H1 (cell line): ENCODE measurements around the gene RBL1. TPM values are rescaled to one million over a fixed set of nuclear protein-coding genes. Genes with fewer than 3 reads are reported as not detected.

ENCODE experiments used
- CTCF ChIA-PET: fragments of 300-600 bp; sonication (Branson Sonifier 250); formaldehyde crosslinking; loops from one replicate; lab custom pipeline; 2021; ENCODE audit not compliant: partially characterized antibody; lab: Charles Lee
- POLR2A ChIA-PET: fragments of 300-600 bp; sonication (Branson Sonifier 250); formaldehyde crosslinking; loops from one replicate; lab custom pipeline; 2021; ENCODE audit warnings: inconsistent platforms; ENCODE audit not compliant: partially characterized antibody; lab: Charles Lee
- DNase-seq, 2 experiments: peaks; one replicate each; pipeline versions ENCODE4 v3.0.0 to v3.0.0-alpha.2; 2010 to 2022; ENCODE audit warnings: low spot score in 2 of 2, low read depth in 1 of 2, mixed read lengths in 1 of 2
- FAIRE-seq: peaks from 2 replicates; lab custom pipeline; 2011; peaks lifted over from hg19 to GRCh38; lab: Jason Lieb, UNC
- H2AFZ ChIP-seq: 2 replicates; pipeline ENCODE4 v1.8.1; 2012; ENCODE audit warnings: low read length, inconsistent platforms
- H2AK5ac ChIP-seq: 2 replicates; pipeline ENCODE4 v1.6.1; 2013; ENCODE audit warnings: low read depth, low read length
- H2BK120ac ChIP-seq: replicated peaks from 2 replicates; pipeline ENCODE3; 2013; ENCODE audit warnings: low read depth, low read length, inconsistent platforms
- H2BK12ac ChIP-seq: 2 replicates; pipeline ENCODE4 v1.6.1; 2013; ENCODE audit warnings: low read depth, low read length
- H2BK15ac ChIP-seq: 2 replicates; pipeline ENCODE4 v1.6.1; 2013; ENCODE audit warnings: low read length
- H2BK20ac ChIP-seq: 2 replicates; pipeline ENCODE4 v1.6.1; 2013; ENCODE audit warnings: low read length
- H2BK5ac ChIP-seq: 2 replicates; pipeline ENCODE4 v1.6.1; 2013; ENCODE audit warnings: low read depth, low read length
- H3K14ac ChIP-seq: 2 replicates; pipeline ENCODE4 v1.6.1; 2013; ENCODE audit warnings: inconsistent platforms; ENCODE audit not compliant: insufficient read length
- H3K18ac ChIP-seq: 2 replicates; pipeline ENCODE4 v1.6.1; 2013; ENCODE audit warnings: low read length; ENCODE audit errors: extremely low read depth
- H3K23ac ChIP-seq: 2 replicates; pipeline ENCODE4 v1.6.1; 2013; ENCODE audit warnings: inconsistent platforms; ENCODE audit not compliant: insufficient read length
- H3K23me2 ChIP-seq: 2 replicates; pipeline ENCODE4 v1.6.1; 2013; ENCODE audit warnings: low read depth, low read length
- H3K27ac ChIP-seq: 2 replicates; pipeline ENCODE4 v1.6.1; 2011; ENCODE audit warnings: low read depth, low read length, inconsistent platforms
- H3K27me3 ChIP-seq, 4 experiments: replicated peaks in 1 of 4; 1 replicate in 1 of 4; 2 replicates in 3 of 4; pipeline versions ENCODE4 v1.6.1 to v1.8.1; 2011 to 2013; ENCODE audit warnings: low read length in 3 of 4, mild to moderate bottlenecking in 3 of 4, inconsistent platforms in 2 of 4, mixed read lengths in 2 of 4, moderate library complexity in 1 of 4; ENCODE audit not compliant: control insufficient read depth in 3 of 4, insufficient read depth in 3 of 4; ENCODE audit errors: extremely low read depth in 1 of 4
- H3K36me3 ChIP-seq, 4 experiments: 2 replicates each; pipeline versions ENCODE4 v1.6.1 to v1.8.1; 2011 to 2013; ENCODE audit warnings: mild to moderate bottlenecking in 4 of 4, low read length in 3 of 4, moderate library complexity in 2 of 4, control low read depth in 1 of 4, inconsistent platforms in 1 of 4; ENCODE audit not compliant: insufficient read depth in 4 of 4, control insufficient read depth in 2 of 4
- H3K4ac ChIP-seq: replicated peaks from 2 replicates; pipeline ENCODE3; 2013; ENCODE audit warnings: low read length, low read depth, mixed read lengths, inconsistent platforms; ENCODE audit not compliant: insufficient read length
- H3K4me1 ChIP-seq, 4 experiments: replicated peaks in 1 of 4; 1 replicate in 1 of 4; 2 replicates in 3 of 4; pipeline versions ENCODE4 v1.6.1 to v1.8.1; 2011 to 2013; ENCODE audit warnings: low read length in 3 of 4, inconsistent platforms in 2 of 4, mixed read lengths in 1 of 4; ENCODE audit not compliant: insufficient read depth in 4 of 4, control insufficient read depth in 3 of 4
- H3K4me2 ChIP-seq, 2 experiments: 2 replicates each; pipeline versions ENCODE4 v1.6.1 to v1.8.1; 2011 to 2013; ENCODE audit warnings: low read depth in 2 of 2, low read length in 2 of 2, control low read depth in 1 of 2, inconsistent platforms in 1 of 2, mild to moderate bottlenecking in 1 of 2; ENCODE audit not compliant: insufficient read depth in 1 of 2
- H3K4me3 ChIP-seq, 4 experiments: fragments of 200-600, 300-600 bp in 1 of 4; sonication (generic), shearing (Covaris generic), sonication (Bioruptor Twin) in 1 of 4; 2 replicates each; pipeline versions ENCODE4 v1.5.1 to v1.8.1; 2011 to 2016; ENCODE audit warnings: low read length in 4 of 4, low read depth in 3 of 4, control low read depth in 2 of 4, inconsistent platforms in 2 of 4, mild to moderate bottlenecking in 2 of 4, mixed read lengths in 1 of 4, moderate library complexity in 1 of 4; ENCODE audit not compliant: insufficient read depth in 2 of 4; ENCODE audit errors: extremely low read depth in 1 of 4
- H3K56ac ChIP-seq: replicated peaks from 2 replicates; pipeline ENCODE3; 2013; ENCODE audit warnings: low read depth, mild to moderate bottlenecking, mixed read lengths, low read length, inconsistent platforms; ENCODE audit not compliant: insufficient read length
- H3K79me1 ChIP-seq: 2 replicates; pipeline ENCODE4 v1.6.1; 2013; ENCODE audit warnings: low read depth, low read length, control low read depth
- H3K79me2 ChIP-seq, 2 experiments: 2 replicates each; pipeline versions ENCODE4 v1.6.1 to v1.8.1; 2012 to 2013; ENCODE audit warnings: low read length in 2 of 2, mild to moderate bottlenecking in 2 of 2, inconsistent platforms in 1 of 2; ENCODE audit not compliant: insufficient read depth in 2 of 2, control insufficient read depth in 1 of 2
- H3K9ac ChIP-seq, 4 experiments: replicated peaks in 1 of 4; 1 replicate in 1 of 4; 2 replicates in 3 of 4; pipeline versions ENCODE4 v1.6.1 to v1.8.1; 2011 to 2013; ENCODE audit warnings: low read depth in 3 of 4, low read length in 3 of 4, control low read depth in 2 of 4, mild to moderate bottlenecking in 2 of 4, moderate library complexity in 2 of 4, inconsistent platforms in 1 of 4; ENCODE audit errors: extremely low read depth in 1 of 4
- H3K9me3 ChIP-seq, 2 experiments: 2 replicates each; pipeline versions ENCODE4 v1.6.1 to v1.8.1; 2012 to 2013; ENCODE audit warnings: mild to moderate bottlenecking in 2 of 2, moderate library complexity in 2 of 2, control low read depth in 1 of 2, inconsistent platforms in 1 of 2, low read depth in 1 of 2, low read length in 1 of 2, mixed read lengths in 1 of 2; ENCODE audit not compliant: insufficient read depth in 2 of 2
- H4K20me1 ChIP-seq, 2 experiments: replicated peaks in 1 of 2; 2 replicates each; pipeline versions ENCODE3 to v1.8.1; 2011 to 2013; ENCODE audit warnings: inconsistent platforms in 2 of 2, low read length in 2 of 2, mild to moderate bottlenecking in 1 of 2; ENCODE audit not compliant: insufficient read depth in 2 of 2, control insufficient read depth in 1 of 2
- H4K5ac ChIP-seq: 2 replicates; pipeline ENCODE4 v1.6.1; 2013; ENCODE audit warnings: low read length, low read depth, mixed read lengths, inconsistent platforms; ENCODE audit not compliant: insufficient read length
- H4K8ac ChIP-seq: 2 replicates; pipeline ENCODE4 v1.8.0; 2013; ENCODE audit warnings: mild to moderate bottlenecking, moderate library complexity, low read length, inconsistent platforms; ENCODE audit not compliant: insufficient read depth; ENCODE audit errors: extremely low read depth
- H4K91ac ChIP-seq: replicated peaks from 2 replicates; pipeline ENCODE3; 2013; ENCODE audit warnings: low read length, mixed read lengths, inconsistent platforms; ENCODE audit not compliant: insufficient read length
- ASH2L ChIP-seq: fragments of 200-600, 300-600 bp; sonication (generic); IDR thresholded peaks from one replicate; pipeline ENCODE4 v1.7.1; 2017; ENCODE audit warnings: low read length
- CEBPB ChIP-seq: IDR thresholded peaks from 2 replicates; pipeline ENCODE4 v1.6.1; 2012; ENCODE audit warnings: low read depth, low read length
- EP300 ChIP-seq, 2 experiments: IDR thresholded peaks; 1 replicate in 1 of 2; 2 replicates in 1 of 2; pipeline ENCODE4 v1.6.1; 2011 to 2012; ENCODE audit warnings: low read depth in 2 of 2, low read length in 2 of 2, mild to moderate bottlenecking in 2 of 2, borderline replicate concordance in 1 of 2, inconsistent platforms in 1 of 2, moderate library complexity in 1 of 2
- EZH2 ChIP-seq: fragments of 200-600 bp; sonication (generic); IDR thresholded peaks from 2 replicates; pipeline ENCODE4 v1.7.1; 2012; ENCODE audit warnings: low read depth, mild to moderate bottlenecking, moderate library complexity, low read length, inconsistent platforms; ENCODE audit not compliant: severe bottlenecking
- KDM4A ChIP-seq: IDR thresholded peaks from one replicate; pipeline ENCODE4 v1.7.1; 2012; ENCODE audit warnings: low read depth, mild to moderate bottlenecking, moderate library complexity, low read length, inconsistent platforms; ENCODE audit not compliant: severe bottlenecking
- NANOG ChIP-seq: IDR thresholded peaks from 2 replicates; pipeline ENCODE4 v1.6.1; 2011; ENCODE audit warnings: low read length, low read depth, mild to moderate bottlenecking, inconsistent platforms; ENCODE audit not compliant: insufficient read depth, poor library complexity, severe bottlenecking
- RFX5 ChIP-seq: IDR thresholded peaks from 2 replicates; pipeline ENCODE4 v1.6.1; 2011; ENCODE audit warnings: low read depth, low read length, improper control_type of control experiment, borderline replicate concordance
- RNF2 ChIP-seq: fragments of 200-900, 300-1000 bp; sonication (generic); IDR thresholded peaks from 2 replicates; pipeline ENCODE4 v1.7.1; 2016; ENCODE audit warnings: borderline replicate concordance, low read depth, mild to moderate bottlenecking, antibody characterized with exemption, low read length; ENCODE audit not compliant: poor library complexity, severe bottlenecking; ENCODE audit errors: missing control alignments
- RXRA ChIP-seq: IDR thresholded peaks from 2 replicates; pipeline ENCODE4 v1.6.1; 2011; ENCODE audit warnings: low read depth, mild to moderate bottlenecking, low read length, moderate library complexity; ENCODE audit not compliant: insufficient read depth
- SIN3A ChIP-seq, 2 experiments: IDR thresholded peaks in 1 of 2; conservative IDR thresholded peaks in 1 of 2; 2 replicates each; pipeline ENCODE4 v1.6.1; 2011 to 2012; ENCODE audit warnings: low read length in 2 of 2, improper control_type of control experiment in 1 of 2, low read depth in 1 of 2, mild to moderate bottlenecking in 1 of 2
- SP1 ChIP-seq: IDR thresholded peaks from 2 replicates; pipeline ENCODE4 v1.6.1; 2011; ENCODE audit warnings: low read depth, low read length
- SP4 ChIP-seq: IDR thresholded peaks from 2 replicates; pipeline ENCODE4 v1.6.1; 2012; ENCODE audit warnings: low read length, inconsistent platforms
- SUZ12 ChIP-seq: fragments of 200-600 bp; sonication (generic); IDR thresholded peaks from 2 replicates; pipeline ENCODE4 v1.6.1; 2012; ENCODE audit warnings: mild to moderate bottlenecking, inconsistent platforms, low read length, moderate library complexity, mixed read lengths
- TBP ChIP-seq: IDR thresholded peaks from 2 replicates; pipeline ENCODE4 v1.6.1; 2011; ENCODE audit warnings: low read depth, low read length, improper control_type of control experiment
- WGBS, 2 experiments: shearing (Covaris generic) in 1 of 2; methylation state at CpG; one replicate each; pipeline versions ENCODE4 v1.1.6 to v1.1.7; 2013 to 2015; ENCODE audit warnings: low lambda C conversion rate in 2 of 2, mixed read lengths in 2 of 2, inconsistent platforms in 1 of 2, low coverage in 1 of 2, missing lambda C conversion rate in 1 of 2; ENCODE audit not compliant: insufficient replicate concordance in 2 of 2, insufficient coverage in 1 of 2, insufficient read length in 1 of 2; ENCODE audit errors: extremely low coverage in 1 of 2, missing lambda C conversion rate in 1 of 2; 5-methylcytosine and 5-hydroxymethylcytosine counted together
- polyA plus RNA-seq, 7 experiments: library from polyadenylated mRNA; depleted of rRNA in 3 of 7; stranded (reverse) in 5 of 7; unstranded in 2 of 7; fragments of >200 nt in 5 of 7; fragments of 200-250 nt in 2 of 7; gene quantifications; 1 replicate in 5 of 7; 2 replicates in 1 of 7; 4 replicates in 1 of 7; pipeline versions ENCODE4 v1.2.1 to v1.2.3, GENCODE V29; 2011 to 2013; ENCODE audit warnings: missing spikeins in 2 of 7, mixed read lengths in 2 of 7
- total RNA-seq: library from RNA; stranded (reverse); fragmentation: NEBNext Ultra II Directional; extraction: Animal tissue kit (Norgen Biotek cat#: 25700); gene quantifications from 2 replicates; pipeline ENCODE4 v1.2.1, GENCODE V29; 2021

Gene RBL1
- total and polyA plus RNA-seq, 2 of the 8 experiments (the other 6 are each of a cell fraction or from before 2014, with no cell fraction given) = 3.2 to 12.3 TPM

GRCh38 chr20:36959242-36959641, 136.6 kb downstream of the RBL1 start:
- Histone ChIP-seq H4K91ac (no peak overlapping the region), H4K20me1 (no peaks in the 10 kb centered on the region), H2BK120ac (no peak overlapping the region), H3K9me3 (peaks cover 13% of the 10 kb centered on the region in 2 experiments), H2BK12ac (no peak overlapping the region), H2BK20ac (no peak overlapping the region), H2AK5ac (no peak overlapping the region), H3K79me2 (no peaks in the 10 kb centered on the region), H3K4ac (no peak overlapping the region), H3K79me1 (no peaks in the 10 kb centered on the region), H3K4me2 (no peak overlapping the region), H3K4me1 (no peaks in the 10 kb centered on the region), H3K18ac (no peak overlapping the region), H3K14ac (no peak overlapping the region), H3K4me3 (no peak overlapping the region), H3K36me3 (no peaks in the 10 kb centered on the region), H2AFZ (no peak overlapping the region), H3K23ac (no peak overlapping the region), H3K27me3 (peaks cover 0 to 2% (median 0%) of the 10 kb centered on the region in 4 experiments; a peak in 1 of 7 replicates), H3K27ac (no peak overlapping the region), H3K23me2 (no peaks in the 10 kb centered on the region), H3K9ac (no peak overlapping the region), H2BK5ac (no peak overlapping the region), H3K56ac (no peak overlapping the region), H4K5ac (no peak overlapping the region), H4K8ac (no peak overlapping the region), H2BK15ac (no peak overlapping the region)
- WGBS, 2 experiments = 93% methylated on average over 4 of the region's 4 CpGs; no CpG with 5 or more reads in 1 of the 2 experiments
- DNase-seq (no peak), FAIRE-seq (no peak)
- CTCF ChIA-PET = interaction anchor here (1.1 kb wide), 1 partner anchor 24 kb away, joined by 3 read pairs; no protein-coding TSS in a partner anchor
- POLR2A ChIA-PET = interaction anchor here (0.7 kb wide), 2 partner anchors 12 to 222 kb away, joined by 3 read pairs; no protein-coding TSS in a partner anchor
- TF ChIP-seq SIN3A (conservative IDR thresholded peaks at IDR 0.05 in 1 of 2, IDR thresholded peaks at IDR 0.05 in 1 of 2; ENCODE audit: low read depth in 1 of 2, low read length in 2 of 2) (no peak), ASH2L (no peak), TBP (no peak), RXRA (no peak), NANOG (no peak), SUZ12 (no peak), SP1 (no peak), EZH2 (no peak), RFX5 (no peak), EP300 (IDR thresholded peaks at IDR 0.05; ENCODE audit: borderline replicate concordance in 1 of 2, low read depth in 2 of 2, low read length in 2 of 2) (no peak), SP4 (no peak), CEBPB (no peak), RNF2 (no peak), KDM4A (no peak)
